GM21515 (cell line): ENCODE results near the gene IER2.
A peak's percentile ranks its signal among the peaks of the same experiment; 100 is the strongest.

Experiments
- ATAC-seq: cut with Tn5 transposase; IDR thresholded peaks from one replicate; pipeline ENCODE4 v1.9.1; 2021; ENCODE audit not compliant: unreplicated experiment

Gene IER2

GRCh38 chr19:13118424-13119193 is 31.6 kb upstream of the IER2 start:
- peak; percentile 1 for ATAC-seq

GRCh38 chr19:13119627-13120026 is 30.6 kb upstream of the IER2 start:
- ATAC-seq, result no peak

- no peak for ATAC-seq
Observed at GRCh38 chr19:13120031-13120430, 30.2 kb upstream of the IER2 start.

GRCh38 chr19:13120817-13121216 is 29.4 kb upstream of the IER2 start:
- no peak for ATAC-seq

DNA sequence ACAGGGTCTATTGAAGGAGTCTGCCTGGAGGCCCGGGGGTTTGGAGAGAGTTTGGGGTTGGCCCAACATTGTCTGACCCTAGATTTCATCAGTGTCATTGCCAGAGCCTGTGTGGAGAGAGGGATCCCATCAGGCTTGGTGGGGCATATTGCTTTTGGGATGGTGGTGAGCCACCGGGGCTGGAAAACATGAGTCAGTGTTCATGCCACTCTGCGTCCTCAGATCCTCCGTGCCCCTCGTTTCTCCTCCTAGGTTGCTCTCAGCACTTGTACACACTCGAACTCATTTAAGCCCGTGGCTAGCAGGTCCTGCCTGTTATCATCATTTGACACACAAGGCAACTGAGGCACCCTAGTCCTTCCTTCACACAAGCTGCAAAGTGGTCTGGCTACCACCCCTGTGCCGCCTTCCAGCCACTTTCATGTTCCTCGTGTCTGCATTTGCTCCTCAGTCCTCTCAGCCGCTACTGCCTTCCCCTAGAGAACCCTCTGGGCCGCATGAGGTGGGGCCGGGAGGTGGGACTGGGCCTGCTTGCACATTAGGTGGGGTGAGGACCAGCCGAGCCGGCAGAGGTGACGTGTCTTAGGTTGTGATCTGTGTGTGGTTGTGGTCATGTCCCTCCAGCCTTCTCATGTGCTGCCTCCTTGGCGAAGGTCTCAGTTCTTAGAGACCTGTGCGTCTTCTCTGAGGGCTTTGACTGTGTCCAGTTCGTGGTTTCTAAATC is 28.5 kb upstream of the IER2 start:
- ATAC-seq, result no peak

DNA sequence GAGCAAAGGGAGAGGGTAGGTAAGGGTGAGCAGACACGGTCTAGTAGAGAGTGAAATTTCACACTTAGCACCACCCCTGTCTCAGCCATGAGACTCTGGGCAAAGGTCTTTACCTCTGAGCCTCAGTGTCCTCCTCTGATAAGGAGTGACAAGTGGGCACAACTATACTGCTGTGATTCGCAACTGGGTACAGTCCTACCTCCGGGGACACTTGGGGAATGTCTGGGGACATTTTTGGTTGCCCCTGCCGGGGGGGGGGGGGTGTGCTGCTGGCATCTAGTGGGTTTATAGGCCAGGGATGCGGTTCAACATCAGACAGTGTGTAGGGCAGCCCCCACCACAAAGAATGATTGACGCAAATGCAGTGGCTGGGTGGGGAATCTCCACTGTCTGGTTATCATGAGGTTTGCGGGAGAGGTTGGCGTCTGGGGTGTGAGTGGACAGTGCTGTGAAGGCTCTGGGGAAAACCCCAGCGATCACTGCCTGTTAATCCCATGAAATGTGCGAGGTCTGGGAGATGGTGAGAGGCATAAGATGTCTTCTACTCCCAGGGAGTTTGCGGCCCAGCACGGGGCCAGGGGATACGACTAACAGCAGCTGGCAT is 27.8 kb upstream of the IER2 start:
- ATAC-seq, result no peak

DNA sequence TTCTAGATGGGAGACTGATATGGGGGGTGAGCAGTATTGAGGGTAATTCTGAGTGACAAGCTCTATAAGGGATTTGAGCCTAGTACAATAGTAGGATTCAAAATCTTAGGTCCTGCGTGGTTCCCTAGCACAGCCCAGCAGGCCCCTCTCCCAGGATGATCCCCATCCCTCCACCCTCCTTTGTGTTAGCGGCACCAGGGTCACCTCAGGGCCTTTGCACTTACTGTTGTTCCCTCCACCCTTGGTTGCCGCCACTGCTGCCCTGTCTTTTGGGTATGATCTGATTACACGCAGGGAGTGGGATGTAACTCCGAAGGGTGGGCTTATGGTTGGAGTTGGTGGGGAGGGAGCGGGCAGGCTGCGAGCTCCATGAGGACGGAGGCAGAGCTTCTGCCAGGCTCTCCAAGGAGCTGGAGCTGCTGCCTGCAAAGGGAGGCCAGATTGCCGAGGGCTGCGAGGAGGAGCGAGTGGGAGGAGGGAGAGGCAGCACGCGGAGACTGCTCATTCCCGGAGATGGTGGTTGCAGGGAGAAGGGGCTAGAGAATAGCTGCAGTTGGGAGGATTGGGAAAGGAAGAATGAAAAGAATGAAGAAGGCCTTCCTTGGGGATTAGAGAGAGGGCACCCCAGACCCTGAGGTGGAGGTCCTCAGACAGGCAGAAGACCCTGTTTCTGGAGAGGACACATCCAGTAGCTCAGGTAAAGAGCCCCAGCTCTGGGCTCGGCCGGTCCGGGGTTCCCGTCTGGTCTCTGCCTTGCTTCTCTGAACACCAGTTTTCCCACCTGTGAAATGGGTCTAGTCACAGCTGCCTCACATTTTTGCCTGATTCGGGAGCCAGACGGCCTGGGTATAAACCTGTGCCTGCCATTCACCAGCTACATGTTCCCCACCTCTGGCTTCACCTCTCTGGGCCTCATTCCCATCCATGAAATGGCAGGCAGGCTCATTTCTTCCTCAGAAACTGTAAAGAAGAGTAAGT is 26.9 kb upstream of the IER2 start:
- no peak for ATAC-seq

GRCh38 chr19:13127051-13127450 is 23.2 kb upstream of the IER2 start:
- no peak for ATAC-seq

DNA sequence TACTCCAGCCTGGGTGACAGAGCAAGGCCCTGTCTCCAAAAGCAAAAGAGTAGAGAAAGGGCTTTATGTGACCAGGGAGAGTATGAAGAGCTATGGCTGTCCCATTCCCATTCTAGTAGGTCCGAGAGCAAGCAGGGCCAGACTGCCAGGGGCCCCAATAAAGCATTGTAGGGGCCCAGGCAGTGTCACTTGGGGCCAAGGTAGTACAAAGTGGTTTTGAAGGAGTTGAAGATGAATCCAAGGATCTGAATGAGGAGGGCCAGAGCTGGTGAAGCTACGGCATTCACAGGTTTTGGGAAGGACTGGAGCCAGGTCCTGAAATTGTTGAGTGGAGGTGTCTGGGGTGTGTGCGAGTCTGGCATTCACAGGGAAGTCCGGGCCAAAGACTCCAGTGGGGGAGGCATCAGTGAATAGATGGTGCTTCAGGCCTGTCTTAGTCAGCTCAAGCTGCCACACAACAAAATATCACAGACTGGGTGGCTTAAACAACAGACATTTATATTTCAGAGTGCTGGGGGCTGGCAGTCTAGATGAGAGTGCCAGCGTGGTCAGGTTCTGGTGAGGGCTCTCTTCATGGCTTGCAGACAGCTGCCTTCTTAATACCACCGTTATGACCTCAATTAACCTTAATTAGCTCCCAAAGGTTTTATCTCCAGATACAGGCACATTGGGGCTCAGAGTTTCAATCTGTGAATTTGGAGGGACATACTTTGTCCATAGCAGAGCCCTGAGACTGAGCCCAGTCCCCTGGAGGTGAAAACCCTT is 22.2 kb upstream of the IER2 start:
- ATAC-seq, result no peak

GRCh38 chr19:13128583-13128982 is 21.6 kb upstream of the IER2 start:
- ATAC-seq, result no peak

DNA sequence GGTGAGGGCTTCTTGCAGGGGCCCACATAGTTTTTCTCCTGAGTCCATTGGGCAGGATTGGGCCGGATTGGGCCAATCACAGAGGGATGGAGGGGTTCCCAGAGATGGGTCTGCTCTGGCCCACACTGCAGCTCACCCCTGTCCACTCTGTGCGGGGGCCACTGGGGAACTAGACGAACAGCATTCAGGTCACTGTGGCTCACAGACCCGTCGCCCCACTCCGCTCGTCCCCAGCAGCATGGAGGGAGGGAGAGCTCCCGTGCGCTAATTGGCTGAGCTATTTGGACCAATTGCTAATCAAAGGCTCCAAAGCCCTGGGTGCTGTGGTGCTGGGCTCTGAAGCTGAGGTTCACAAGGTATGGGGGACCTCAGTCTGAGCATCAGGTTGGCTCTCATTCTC is 20.8 kb upstream of the IER2 start:
- no peak for ATAC-seq

DNA sequence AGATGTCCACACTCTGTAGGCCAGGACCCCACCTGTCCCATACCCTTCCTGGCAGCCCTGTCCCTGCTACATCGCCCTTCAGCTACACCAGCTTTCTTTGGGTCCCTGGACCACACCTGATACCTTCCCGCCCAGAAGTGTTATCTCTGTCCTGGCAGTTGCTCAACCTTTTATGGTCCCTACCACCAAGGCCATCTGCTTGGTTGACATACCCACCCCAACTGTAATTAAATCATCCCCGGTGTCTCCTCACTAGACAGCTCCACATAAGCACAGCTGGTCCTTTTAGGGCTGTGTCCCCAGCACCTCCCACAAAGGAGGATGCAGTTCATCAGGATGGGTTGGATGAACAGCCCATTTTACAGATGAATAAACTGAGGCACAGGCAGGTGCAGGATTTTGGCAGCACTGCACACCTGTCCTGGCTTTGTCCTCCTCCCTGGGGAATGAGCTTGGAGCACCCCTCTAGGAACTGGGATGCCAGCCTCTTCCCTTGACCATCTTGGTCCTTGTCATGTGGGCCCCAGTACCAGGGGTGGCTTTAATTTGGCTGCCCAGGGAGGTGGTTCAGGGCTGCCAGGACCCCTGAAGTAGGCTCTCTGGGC is 19.2 kb upstream of the IER2 start:
- ATAC-seq, result no peak

DNA sequence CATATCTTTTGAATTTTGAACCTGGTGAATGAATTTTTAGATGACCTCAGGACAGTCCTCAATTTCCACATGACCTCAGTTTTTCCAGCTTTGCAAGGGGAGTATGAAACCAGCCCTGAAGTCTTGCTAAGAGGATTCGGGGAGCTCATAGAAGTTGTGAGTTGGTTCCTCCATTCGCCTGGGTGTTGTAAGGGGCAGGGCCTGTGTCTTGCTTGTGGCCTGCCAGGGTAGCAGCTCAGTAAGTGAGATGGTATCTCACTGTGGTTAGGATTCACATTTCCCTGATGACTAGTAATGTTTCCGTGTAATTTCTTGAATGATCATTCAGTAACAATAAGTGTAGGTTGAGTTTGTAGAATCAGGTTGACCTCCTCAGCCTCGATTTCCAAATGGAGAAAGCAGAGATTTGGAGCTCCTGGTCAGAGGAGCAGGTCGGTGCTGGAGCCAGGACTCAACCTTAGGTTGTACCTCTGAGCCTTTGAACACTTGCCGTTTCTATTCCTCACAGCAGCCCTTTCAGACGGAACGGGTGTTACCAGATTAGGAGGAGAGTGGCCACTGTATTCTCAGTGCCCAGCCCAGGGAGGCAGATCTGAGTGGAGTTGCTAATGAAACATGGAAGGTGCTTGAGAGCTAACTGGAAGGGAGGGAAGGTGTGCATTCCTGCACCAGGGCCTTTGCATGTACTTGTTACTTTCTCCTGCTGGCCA is 17.6 kb upstream of the IER2 start:
- ATAC-seq, result no peak

- no peak for ATAC-seq
Observed at GRCh38 chr19:13133241-13133870, 16.9 kb upstream of the IER2 start.

DNA sequence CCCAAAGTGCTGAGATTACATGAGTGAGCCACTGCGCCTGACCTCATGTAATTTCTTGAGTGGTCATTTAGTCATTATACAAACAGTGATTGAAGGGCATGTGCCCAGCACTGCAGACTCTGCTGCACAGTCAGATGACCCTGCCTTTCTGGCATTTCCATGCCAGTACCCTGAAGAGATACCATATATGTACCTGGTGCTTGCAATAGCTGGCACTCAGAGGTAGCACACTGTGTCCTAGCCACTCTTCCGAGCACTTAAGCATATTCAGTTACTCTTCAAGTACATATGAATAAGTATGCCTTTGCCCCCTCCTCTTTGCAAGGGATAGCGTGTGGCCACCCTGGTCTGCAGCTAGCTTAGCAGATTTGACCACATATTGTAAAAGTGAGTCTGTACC is 15.6 kb upstream of the IER2 start:
- no peak for ATAC-seq

DNA sequence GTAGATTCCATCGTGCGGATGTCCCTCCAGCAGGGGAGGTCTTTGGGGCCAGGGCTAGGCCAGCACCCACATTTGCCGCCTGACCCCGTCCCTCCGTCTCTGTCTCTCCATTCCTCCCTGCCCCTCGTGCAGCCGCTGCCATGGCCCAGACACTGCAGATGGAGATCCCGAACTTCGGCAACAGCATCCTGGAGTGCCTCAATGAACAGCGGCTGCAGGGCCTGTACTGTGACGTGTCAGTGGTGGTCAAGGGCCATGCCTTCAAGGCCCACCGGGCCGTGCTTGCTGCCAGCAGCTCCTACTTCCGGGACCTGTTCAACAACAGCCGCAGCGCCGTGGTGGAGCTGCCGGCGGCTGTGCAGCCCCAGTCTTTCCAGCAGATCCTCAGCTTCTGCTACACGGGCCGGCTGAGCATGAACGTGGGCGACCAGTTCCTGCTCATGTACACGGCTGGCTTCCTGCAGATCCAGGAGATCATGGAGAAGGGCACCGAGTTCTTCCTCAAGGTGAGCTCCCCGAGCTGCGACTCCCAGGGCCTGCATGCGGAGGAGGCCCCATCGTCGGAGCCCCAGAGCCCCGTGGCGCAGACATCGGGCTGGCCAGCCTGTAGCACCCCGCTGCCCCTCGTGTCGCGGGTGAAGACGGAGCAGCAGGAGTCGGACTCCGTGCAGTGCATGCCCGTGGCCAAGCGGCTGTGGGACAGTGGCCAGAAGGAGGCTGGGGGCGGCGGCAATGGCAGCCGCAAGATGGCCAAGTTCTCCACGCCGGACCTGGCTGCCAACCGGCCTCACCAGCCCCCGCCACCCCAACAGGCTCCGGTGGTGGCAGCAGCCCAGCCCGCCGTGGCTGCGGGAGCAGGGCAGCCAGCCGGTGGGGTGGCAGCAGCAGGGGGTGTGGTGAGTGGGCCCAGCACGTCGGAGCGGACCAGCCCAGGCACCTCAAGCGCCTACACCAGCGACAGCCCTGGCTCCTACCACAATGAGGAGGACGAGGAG is 14.8 kb upstream of the IER2 start:
- no peak for ATAC-seq

DNA sequence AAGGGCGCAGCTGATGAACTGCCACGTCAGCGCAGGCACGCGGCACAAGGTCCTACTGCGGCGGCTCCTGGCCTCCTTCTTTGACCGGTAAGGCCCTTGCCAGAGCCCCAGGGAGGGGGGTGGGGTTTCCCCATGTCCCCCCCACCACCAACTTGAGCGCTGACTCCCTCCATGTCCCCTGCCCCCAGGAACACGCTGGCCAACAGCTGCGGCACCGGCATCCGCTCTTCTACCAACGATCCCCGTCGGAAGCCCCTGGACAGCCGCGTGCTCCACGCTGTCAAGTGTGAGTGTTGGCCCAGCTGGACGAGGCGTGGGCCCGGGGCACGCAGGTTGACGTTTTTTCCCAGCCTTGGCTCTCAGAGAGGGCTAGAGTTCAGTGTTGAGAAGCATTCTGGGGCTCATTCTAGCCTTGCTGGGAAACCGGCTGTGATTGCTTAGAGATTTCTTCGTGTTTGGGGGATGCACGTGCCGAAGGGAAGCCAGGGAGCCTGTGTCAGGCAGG is 12.9 kb upstream of the IER2 start:
- ATAC-seq, result no peak
